CD4-positive, alpha-beta T cell treated with Interleukin-6 at 100 ng/mL for 8 hours (primary cell): Measurements from ENCODE around the gene COL5A1.

Experiments
- DNase-seq: peaks from one replicate; pipeline ENCODE4 v3.0.0-alpha.2; 2020; ENCODE audit warnings: mixed read lengths, low spot score

The COL5A1 gene

DNA sequence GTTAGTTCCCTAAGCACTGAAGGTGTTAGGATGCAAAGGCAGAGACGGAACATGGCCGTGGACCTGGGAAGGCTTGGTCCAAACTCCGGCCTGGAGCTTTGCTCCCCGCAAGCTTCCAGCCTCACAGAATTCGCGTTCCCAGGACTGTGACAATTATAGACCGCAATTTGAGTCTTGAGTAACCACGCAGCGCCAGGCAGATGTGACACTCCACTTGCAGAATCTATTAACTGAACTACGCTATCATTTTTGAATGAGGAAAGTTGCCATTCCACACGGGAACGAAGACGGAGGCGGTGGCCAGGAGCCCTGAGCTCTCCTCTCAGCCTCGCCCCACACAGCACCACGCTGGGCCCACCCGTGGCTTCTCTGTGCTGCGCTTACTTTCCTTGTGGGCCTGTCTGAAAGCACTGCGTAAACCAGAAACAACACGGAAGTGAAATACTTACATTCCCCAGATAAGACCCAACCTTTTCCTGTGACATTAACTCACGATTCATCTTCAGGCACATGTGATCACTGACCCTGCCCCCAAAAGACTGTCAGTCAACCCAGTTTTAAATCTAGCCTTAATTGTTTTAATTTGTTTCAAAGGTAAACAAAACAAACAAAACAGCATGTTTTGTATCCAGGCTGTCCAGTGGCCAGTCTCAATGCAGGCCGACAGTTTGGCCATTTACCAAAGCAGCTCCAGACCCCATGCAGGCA, 16.1 kb upstream of the COL5A1 start:
- no peak for DNase-seq

DNA sequence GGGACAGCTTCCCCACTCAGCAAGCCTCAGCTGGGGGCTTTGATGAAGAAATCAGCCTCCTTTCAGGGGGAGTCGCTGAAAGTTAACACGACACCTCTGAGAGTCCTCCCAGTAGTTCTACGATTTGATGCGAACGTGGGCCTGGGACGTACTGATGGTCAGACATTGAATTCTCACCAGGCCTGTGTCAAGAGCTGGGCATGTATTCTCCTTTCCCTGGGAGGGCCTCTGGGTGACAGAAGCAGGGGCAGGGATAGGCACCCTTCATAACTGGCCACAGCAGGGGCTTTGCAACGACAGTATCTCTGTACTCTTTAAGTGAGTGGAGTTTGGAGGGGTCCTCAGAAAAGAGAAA, 15.6 kb upstream of the COL5A1 start:
- no peak for DNase-seq

DNA sequence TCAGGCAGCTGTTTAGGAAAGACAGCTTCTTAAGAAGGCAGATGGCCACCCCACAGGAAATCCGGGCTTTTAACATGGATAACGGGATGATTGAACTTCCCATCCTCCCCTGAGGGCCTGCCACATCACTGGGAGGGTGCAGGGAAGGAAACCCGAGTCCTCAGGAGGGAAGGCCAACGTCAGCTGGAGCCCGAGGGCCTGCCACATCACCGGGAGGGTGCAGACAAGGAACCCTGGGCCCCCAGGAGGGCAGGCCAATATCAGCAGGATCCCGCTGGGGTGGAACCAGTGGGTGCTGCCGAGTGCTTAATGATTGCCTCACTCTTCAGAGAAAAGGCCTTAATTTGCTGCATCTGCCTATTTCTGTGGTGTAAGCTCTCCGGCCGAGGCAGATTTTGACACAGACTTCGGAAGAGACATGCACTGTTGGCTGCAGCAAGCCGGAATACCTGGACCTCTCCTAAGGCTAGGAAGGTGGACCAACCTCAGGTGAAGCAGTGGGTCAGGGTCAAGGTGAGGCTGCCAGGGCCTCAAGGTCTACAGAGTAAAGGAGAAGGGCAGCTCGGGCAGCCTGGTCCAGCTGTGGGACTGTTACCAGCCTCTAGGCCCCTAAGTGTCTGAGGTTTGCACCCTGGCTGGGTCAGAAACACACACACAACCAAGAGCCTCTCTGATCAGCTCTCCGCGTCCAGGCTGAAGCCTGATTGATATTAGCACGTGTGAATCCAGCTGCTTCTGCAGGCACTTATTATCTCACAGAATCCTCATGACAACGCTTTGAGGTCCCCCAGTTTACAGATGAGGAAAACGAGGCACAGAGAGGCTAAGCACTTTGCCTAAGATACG, 14.8 kb upstream of the COL5A1 start:
- no peak for DNase-seq

DNA sequence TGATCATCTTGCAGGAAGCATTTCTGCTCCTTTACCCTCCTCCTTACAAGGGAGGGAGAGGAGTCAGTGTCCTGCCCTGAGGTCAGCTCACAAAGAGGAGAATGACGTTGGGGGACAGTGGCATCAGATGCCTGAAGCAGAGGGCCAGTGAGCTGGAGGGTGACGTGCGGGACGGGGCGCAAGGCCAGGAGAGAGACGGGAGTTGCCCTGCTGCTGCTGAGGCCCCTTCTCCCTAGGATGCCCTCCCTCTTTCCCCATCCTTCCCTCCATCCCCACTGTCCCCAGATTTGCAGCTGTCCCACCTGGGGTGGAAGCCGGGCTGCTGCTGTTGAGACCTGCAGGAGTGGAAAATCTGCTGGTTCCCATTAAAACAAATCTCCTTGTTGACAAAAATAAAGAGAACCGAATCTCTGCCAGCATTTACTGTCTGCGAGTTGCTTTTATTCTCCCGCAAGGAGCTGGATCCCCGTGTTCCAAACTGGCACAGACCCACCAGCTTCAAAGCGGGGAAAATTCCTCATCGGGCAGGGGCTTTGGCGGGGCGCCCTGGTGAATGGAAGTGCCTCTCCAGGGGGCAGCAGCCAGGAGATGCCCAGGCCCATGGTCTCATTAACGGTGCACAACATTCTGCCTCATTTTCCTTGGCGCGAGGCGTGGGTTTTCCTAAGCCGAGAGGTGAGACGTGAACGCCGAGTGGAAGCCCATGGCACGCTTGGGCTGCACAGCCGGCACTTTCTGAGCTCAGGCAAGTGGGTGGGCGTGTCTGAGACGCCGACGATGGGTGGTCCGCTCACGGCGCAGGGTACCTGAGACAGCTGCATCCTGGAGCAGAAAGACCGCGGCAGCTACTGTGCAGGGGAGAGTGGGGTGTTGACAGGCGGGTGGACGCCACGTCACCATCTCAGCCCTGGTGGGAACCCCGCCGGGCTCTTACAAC, 13.9 kb upstream of the COL5A1 start:
- no peak for DNase-seq

DNA sequence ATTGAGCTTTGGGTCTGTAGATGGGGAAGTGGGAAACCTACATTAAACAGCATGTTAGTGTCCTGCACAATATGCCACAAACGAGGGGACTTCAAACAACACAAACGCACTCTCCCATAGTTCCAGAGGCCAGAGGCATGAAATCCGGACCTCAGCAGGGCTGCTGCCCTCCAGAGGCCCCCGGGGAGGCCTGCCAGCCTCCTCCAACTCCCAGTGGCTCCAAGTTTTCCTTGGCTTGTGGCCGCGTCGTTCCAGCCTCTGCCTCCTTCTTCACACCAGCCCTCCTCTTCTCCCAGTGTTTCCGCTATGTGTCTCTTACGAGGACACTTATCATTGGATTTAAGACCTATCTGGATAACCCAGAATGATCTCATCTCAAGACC, 13.3 kb upstream of the COL5A1 start:
- no peak for DNase-seq

DNA sequence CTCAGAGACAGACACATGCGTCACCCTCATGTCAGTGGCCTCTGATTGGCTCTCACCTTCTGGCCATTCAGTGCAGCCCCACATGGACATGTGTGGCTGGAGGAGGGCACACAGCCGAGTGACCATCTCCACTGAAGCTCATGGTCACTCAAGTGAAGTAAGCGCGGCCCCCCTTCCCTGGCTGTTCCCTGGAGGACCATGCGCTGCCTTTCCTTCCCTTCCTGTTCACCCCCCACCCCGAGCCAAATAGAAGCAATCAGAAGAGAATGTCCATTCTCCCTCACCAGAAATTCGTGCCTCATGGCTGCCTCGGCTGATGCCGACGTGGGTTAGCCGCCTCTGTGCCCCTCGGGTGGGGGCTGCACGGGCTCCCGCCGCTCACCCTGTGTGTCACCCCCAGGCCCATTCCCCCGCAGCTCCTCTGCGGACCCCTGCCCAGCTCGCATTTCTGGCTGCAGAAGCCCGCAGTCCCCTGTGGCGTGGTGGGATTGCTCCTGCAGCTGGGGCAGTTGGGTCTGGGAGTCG, 12.5 kb upstream of the COL5A1 start:
- no peak for DNase-seq

DNA sequence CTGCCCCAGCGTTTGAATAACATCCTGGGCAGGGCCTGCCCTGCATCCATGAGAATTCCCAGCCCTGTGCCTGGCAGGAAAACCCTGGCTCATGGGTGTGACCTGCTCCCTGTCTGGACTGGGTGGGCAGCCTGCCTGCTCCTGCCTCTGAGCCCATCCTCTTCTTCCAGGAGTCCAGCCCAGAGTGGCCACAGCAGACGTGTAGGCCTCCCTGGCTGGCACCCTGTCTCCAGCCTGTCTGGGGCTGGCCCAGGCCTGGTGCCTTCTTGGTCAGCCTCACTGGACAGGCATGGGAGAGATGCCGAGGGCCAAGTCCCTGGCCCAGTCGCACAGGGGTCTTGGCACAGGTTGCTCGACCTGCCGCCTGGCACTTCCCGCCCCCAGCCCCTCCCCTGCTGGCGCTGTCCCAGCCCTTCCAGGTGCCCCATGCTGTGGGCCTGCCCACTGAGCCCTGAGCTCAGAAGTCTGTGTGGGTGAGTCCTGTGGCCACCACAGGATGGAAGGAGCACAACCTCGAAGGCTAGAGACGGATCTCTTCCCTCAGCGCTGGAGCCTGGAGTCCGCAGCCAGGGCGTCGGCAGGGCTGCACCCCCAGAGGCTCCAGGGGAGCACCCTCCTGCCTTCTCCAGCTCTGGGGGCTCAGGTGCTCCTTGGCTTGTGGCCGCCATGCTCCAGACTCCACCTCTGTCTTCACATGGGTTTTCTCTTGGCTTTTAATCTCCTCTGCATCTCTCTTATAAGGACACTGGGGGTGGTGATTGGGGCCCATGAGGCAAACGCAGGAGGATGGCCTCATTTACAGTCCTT, 11.8 kb upstream of the COL5A1 start:
- no peak for DNase-seq

DNA sequence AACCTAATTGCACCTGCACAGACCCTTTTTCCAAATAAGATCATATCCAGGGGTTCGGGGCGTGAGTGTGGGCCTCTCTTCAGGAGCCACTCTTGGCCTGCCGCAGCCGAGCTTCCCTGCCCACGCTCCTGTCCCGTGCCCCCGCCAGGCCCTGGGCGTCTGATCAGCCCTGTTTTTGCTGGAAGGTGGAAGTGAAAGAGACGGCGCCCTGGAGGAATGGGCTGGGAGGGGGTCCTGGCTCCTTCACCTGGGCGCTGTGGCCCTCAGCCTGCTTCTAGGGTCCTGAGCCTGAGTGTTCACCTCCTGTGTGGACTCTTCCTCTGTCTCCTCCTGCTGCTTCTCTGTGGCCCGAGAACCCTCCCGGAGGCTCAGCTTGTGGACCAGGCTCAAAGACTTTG, 11.2 kb upstream of the COL5A1 start:
- DNase-seq, result no peak

DNA sequence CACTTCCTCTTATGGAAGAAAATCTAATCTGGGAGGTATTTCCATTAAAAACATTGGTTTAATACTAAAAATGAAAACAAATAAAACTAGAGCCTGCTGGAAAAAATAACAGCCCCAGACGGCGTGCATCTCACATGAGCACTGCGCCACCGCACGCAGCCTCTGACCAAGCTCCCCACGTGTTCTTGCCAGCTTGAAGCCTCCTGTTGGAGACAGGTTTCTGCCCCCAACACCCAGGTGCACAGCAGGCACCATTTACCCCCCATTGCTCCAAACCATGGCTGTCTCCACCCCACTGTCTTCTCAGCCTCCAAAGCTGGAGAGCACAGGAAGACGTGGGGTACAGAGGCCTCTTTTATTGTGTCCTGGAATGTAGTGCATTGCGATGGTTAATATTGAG, 10.7 kb upstream of the COL5A1 start:
- DNase-seq, result no peak

DNA sequence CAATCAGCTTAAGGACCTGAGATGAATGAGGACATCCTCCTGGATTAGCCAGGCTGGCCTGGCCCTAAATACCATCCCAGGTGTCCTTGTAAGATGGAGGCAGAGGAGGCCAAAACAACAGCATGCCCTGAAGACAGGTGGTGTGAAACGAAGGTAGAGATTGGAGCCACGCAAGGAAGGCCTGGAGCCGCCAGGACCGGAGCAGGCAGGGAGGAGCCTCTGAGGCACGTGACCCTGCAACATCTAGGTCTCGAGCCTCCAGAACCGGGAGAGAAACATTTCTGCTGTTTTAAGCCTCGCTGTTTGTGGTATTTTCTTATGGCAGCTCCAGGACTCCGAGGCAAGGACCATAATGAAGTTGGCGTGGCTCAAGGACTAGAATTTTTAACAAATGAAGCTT, 9.7 kb upstream of the COL5A1 start:
- no peak for DNase-seq

DNA sequence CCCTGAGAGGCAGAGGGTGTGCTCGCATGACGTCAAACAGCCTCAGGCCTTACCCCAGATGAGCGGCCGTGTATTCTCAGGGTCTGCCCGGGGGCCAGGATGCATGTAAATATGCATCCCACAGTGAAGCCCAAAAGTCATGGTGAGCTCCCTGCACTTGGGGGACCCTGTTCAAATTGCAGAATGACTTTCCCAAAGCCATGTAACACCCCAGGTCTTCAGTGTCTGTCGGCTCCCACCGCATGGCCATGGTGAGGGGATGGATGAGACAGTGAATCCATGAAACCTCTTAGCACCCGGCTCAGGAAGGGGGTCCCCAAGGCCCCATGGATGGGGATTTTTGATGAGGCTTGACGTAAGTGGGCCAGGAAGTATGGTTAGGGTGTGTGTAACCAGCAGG, 9.3 kb upstream of the COL5A1 start:
- DNase-seq, result no peak

DNA sequence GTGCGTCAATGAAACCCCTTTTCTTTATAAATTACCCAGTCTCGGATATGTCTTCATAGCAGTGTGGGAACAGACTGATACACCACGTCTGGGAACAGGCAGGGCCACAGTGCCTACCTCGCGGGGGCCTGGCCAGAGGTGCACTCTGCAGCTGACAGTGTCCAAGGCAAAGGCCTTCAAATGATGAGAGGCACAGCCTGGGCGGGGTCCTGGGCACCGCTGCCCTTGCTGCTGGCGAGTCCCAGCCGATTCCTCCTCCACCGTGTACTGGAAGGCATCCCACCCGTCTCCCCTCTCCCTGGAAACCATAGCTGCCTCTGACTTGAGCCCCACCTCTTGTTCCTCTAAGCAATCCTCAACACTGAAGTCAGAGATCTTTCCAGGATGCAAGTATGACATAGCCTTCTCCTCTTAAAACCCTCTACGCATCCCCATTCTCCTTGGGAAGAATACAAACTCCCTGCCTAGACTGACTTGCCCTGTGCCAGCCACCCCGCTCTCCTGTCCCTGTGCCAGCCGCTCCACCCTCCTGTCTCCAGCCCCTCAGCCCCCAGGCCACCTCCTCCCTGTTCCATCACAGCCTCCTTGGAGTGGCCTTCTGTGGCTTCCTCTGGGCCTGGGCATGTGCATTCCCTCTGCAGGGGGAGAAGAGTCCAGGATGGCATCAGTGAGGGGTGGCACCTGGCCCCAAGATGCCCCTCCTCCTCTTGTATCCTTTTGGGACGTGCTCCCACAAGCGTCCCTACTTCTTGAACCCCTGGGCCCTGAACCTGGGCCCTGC, 8.1 kb upstream of the COL5A1 start:
- DNase-seq, result no peak

DNA sequence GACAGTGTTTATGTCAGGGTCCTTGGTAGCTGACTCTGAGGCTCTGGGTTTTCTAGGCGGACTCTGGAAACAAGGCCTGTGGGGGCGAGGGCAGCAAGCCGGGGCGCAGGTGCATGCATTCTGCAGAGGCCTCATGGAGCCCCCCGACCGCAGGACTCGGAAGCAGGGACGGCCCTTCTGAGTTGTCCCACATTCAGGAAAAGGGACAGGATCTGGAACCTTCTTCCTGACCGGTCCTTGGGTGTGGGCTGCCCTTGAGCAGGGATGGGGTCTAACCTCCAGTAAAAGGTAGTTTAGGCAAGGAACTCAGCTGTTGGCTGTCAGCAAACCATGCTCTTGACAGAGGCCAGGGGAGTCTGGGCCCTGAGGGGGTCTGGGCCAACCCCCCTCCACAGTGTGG, 7.4 kb upstream of the COL5A1 start:
- no peak for DNase-seq

DNA sequence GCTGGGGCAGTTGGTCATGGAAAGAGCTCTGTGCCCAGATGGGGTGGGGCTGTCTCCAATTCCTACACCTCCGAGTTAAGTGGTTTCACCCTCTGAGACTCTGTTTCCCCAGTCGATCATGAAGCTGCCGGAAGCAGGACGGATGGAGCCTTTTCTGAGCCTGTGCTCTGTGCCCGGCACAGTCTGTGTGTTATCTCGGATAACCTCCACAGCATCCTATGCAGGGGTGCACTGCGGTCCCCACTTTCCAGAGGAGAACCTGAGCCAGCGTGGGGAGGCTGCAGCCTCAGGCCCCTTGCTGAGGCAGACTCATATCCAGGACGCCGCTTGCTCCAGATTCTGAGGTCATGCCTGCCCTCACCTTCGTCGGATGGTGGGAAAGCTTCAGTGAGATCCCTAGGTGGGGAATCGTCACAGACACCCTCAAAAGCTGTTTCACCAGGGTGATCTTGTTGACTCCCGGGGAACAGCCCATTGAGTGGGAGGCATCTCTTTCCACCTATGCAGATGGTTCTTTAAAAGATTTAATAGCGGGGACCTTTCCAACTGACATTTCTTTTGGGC, 6.9 kb upstream of the COL5A1 start:
- no peak for DNase-seq

DNA sequence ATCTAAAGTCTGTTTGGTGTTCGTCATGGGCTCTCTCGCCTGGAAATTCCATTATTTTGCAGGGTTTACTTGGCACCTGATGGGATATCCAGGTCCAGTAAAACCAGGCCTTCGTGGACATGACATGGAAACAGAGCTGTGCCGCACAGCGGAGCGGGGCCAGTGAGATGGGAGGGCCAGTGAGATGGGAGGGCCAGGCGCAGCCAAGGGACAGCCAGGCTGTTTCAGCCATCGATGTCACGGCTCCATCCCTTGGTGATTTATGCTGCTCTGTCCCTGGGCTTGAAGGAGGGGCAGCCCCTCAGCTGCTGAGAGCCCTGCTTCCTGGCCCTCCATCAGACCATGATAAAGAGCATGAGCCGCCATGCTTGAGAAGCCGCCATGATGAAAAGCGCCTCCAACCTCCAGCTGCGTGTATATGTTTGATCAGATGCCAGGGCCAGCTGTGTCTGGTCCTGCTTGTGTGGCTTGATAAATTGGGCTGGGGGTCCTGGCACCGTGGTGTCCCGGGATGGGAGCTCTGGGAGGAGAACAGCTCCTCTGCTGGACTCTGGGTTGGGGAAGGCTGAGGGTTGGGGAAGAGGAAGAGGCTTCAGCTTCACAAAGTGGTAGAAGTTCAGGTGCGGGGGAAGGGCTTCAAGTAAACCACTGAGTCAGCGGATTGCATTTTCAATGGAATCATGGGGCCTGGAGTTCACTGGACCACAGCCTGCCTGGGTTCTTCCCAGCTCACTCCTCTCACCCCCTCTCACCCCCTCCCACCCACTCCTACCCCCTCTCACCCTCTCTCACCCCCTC, 6.1 kb upstream of the COL5A1 start:
- DNase-seq, result no peak

DNA sequence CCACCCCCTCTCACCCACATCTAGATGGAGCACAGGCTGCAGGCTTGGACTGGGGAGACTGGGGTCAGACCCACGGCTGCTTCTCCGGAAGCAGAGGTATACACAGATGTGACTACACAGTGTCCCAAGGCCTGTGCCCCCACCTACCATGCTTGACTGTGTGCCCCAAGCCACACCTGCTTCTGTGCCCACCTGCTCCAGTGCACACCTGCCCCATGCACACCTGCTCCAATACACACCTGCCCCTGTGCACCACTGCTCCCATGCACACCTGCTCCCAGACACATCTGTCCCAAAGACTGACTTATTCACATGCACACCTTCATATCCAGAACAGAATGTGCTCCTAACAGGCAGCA, 5.5 kb upstream of the COL5A1 start:
- no peak for DNase-seq

DNA sequence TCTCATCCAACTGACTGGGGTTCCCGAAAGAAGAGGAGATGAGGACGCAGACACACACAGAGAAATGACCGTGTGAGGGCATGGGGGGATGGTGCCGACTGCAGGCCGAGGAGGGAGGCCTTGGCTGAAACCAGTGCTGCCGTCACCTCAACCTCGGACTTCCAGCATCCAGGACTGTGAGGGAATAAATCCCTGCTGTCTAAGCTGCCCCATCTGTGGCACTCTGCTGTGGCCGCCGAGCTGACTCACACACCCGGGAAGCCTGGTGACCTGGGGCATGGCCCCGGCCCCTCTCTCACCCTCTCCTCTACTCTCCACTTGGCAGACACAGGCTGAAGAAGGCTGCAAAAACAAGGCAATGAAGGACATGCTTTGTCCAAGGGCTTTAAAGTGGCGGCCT, 4.4 kb upstream of the COL5A1 start:
- no peak for DNase-seq

DNA sequence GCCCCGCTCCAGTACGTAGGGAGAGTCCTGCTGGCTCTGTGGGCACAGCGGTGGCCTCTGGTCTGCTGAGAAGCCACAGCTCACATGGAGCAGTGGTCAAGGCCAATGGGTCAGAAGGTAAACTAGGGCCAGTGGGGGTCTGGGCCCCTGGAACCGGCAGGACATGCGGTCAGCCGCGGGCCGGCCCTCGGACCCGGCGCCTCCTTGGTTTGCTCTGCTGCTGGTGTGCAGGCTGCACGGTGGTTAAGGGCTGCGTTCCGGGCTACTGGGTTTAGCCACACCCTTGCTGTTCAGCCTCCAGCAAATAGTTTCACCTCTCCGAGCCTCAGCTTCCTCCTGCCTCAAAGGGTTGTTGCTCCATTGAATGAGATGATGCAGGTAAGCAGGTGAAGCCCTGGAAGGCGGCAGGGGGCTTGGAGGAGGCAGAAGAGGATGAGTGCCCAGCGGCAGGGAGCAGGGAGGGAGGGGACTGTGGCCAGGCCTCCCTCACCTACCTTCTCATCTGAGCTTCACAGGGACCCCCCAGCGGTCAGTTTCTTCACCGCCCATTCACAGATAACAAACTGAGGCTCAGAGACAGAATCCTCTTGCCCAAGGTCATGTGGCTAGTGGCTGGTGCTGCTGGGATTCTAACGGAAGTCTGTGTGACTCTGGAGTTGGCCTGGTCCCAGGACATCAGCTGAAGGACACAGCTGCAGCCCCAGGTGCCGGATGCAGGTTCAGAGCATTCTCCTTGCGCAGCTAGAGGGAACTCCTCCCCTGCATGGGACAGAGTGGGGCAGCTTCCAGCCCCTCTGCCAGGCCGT, 3.7 kb upstream of the COL5A1 start:
- no peak for DNase-seq
